ENCODE results near the gene ELAVL2.

ELAVL2 gene

GRCh38 chr9:23798325-23798724 is 27.7 kb downstream of the ELAVL2 start:
- no peak for ATAC-seq
- no peaks in the 10 kb centered on the region for H3K27me3 Mint-ChIP-seq
- no peaks in the 10 kb centered on the region for H3K36me3 Mint-ChIP-seq
- H3K4me1 Mint-ChIP-seq = no peaks in the 10 kb centered on the region
- H3K9me3 Mint-ChIP-seq = peaks cover 3% of the 10 kb centered on the region
- no peak overlapping the region for H3K4me3 Mint-ChIP-seq
- no peak overlapping the region for H3K27ac Mint-ChIP-seq

- no peaks in the 10 kb centered on the region for H3K4me1 Mint-ChIP-seq
- peaks cover 3% of the 10 kb centered on the region for H3K9me3 Mint-ChIP-seq
- H3K27me3 Mint-ChIP-seq = no peaks in the 10 kb centered on the region
- no peak overlapping the region for H3K27ac Mint-ChIP-seq
- H3K4me3 Mint-ChIP-seq = no peak overlapping the region
- H3K36me3 Mint-ChIP-seq = no peaks in the 10 kb centered on the region
- no peak for ATAC-seq
These were observed 29.8 kb downstream of the ELAVL2 start for GRCh38 chr9:23796209-23796608.

- H3K4me1 Mint-ChIP-seq = no peaks in the 10 kb centered on the region
- no peak overlapping the region for H3K27ac Mint-ChIP-seq
- no peaks in the 10 kb centered on the region for H3K36me3 Mint-ChIP-seq
- H3K27me3 Mint-ChIP-seq = no peaks in the 10 kb centered on the region
- no peak for ATAC-seq
- H3K4me3 Mint-ChIP-seq = no peak overlapping the region
- H3K9me3 Mint-ChIP-seq = no peaks in the 10 kb centered on the region
These were observed 35.4 kb downstream of the ELAVL2 start for GRCh38 chr9:23790351-23791260.

- H3K4me1 Mint-ChIP-seq = no peaks in the 10 kb centered on the region
- H3K36me3 Mint-ChIP-seq = no peaks in the 10 kb centered on the region
- ATAC-seq = no peak
- H3K4me3 Mint-ChIP-seq = no peak overlapping the region
- H3K27ac Mint-ChIP-seq = no peak overlapping the region
- H3K9me3 Mint-ChIP-seq = no peaks in the 10 kb centered on the region
- H3K27me3 Mint-ChIP-seq = no peaks in the 10 kb centered on the region
These were observed 36.3 kb downstream of the ELAVL2 start for GRCh38 chr9:23789529-23790254.

- Mint-ChIP-seq H3K9me3 (peaks cover 3% of the 10 kb centered on the region), H3K27ac (no peak overlapping the region), H3K27me3 (no peaks in the 10 kb centered on the region), H3K4me3 (no peak overlapping the region), H3K36me3 (no peaks in the 10 kb centered on the region), H3K4me1 (no peaks in the 10 kb centered on the region)
- ATAC-seq = no peak
These were observed 41.1 kb downstream of the ELAVL2 start for GRCh38 chr9:23784962-23785361.

- no peaks in the 10 kb centered on the region for H3K4me1 Mint-ChIP-seq
- ATAC-seq = no peak
- no peak overlapping the region for H3K4me3 Mint-ChIP-seq
- H3K27ac Mint-ChIP-seq = no peak overlapping the region
- peaks cover 3% of the 10 kb centered on the region for H3K9me3 Mint-ChIP-seq
- no peaks in the 10 kb centered on the region for H3K36me3 Mint-ChIP-seq
- H3K27me3 Mint-ChIP-seq = no peaks in the 10 kb centered on the region
These were observed 42.5 kb downstream of the ELAVL2 start for GRCh38 chr9:23783509-23783908.

GRCh38 chr9:23779220-23779619 is 46.8 kb downstream of the ELAVL2 start:
- Mint-ChIP-seq H3K4me3 (no peak overlapping the region), H3K27me3 (no peaks in the 10 kb centered on the region), H3K27ac (no peak overlapping the region), H3K36me3 (no peaks in the 10 kb centered on the region), H3K9me3 (peaks cover 3% of the 10 kb centered on the region), H3K4me1 (no peaks in the 10 kb centered on the region)
- no peak for ATAC-seq

- Mint-ChIP-seq H3K27me3 (no peaks in the 10 kb centered on the region), H3K4me1 (no peaks in the 10 kb centered on the region), H3K9me3 (no peaks in the 10 kb centered on the region), H3K36me3 (no peaks in the 10 kb centered on the region), H3K4me3 (no peak overlapping the region), H3K27ac (no peak overlapping the region)
- ATAC-seq = no peak
These were observed 48.7 kb downstream of the ELAVL2 start for GRCh38 chr9:23777328-23777727.

GRCh38 chr9:23775549-23775948 is 50.5 kb downstream of the ELAVL2 start:
- no peaks in the 10 kb centered on the region for H3K27me3 Mint-ChIP-seq
- no peak overlapping the region for H3K27ac Mint-ChIP-seq
- no peaks in the 10 kb centered on the region for H3K9me3 Mint-ChIP-seq
- no peak overlapping the region for H3K4me3 Mint-ChIP-seq
- no peak for ATAC-seq
- H3K4me1 Mint-ChIP-seq = no peaks in the 10 kb centered on the region
- no peaks in the 10 kb centered on the region for H3K36me3 Mint-ChIP-seq

- Mint-ChIP-seq H3K9me3 (no peaks in the 10 kb centered on the region), H3K36me3 (no peaks in the 10 kb centered on the region), H3K27me3 (no peaks in the 10 kb centered on the region), H3K4me3 (no peak overlapping the region), H3K27ac (no peak overlapping the region), H3K4me1 (no peaks in the 10 kb centered on the region)
- ATAC-seq = no peak
These were observed 51.8 kb downstream of the ELAVL2 start for GRCh38 chr9:23774266-23774665.

- no peaks in the 10 kb centered on the region for H3K27me3 Mint-ChIP-seq
These were observed 53.7 kb downstream of the ELAVL2 start for GRCh38 chr9:23772385-23772783.

GRCh38 chr9:23771746-23772384 is 54.2 kb downstream of the ELAVL2 start:
- Mint-ChIP-seq H3K9me3 (peaks cover 3% of the 10 kb centered on the region), H3K27me3 (no peaks in the 10 kb centered on the region), H3K36me3 (no peaks in the 10 kb centered on the region), H3K27ac (no peak overlapping the region), H3K4me1 (no peaks in the 10 kb centered on the region), H3K4me3 (no peak overlapping the region)
- ATAC-seq = no peak

More at GRCh38 chr9:23772385-23772783, 53.7 kb downstream of the ELAVL2 start:
- Mint-ChIP-seq H3K4me3 (no peak overlapping the region), H3K9me3 (peaks cover 3% of the 10 kb centered on the region), H3K27ac (no peak overlapping the region), H3K4me1 (no peaks in the 10 kb centered on the region), H3K36me3 (no peaks in the 10 kb centered on the region)
- ATAC-seq = no peak

GRCh38 chr9:23769307-23769935 is 56.6 kb downstream of the ELAVL2 start:
- Mint-ChIP-seq H3K4me1 (no peaks in the 10 kb centered on the region), H3K4me3 (no peak overlapping the region), H3K9me3 (peaks cover 3% of the 10 kb centered on the region), H3K27ac (no peak overlapping the region), H3K36me3 (no peaks in the 10 kb centered on the region), H3K27me3 (no peaks in the 10 kb centered on the region)
- no peak for ATAC-seq

- Mint-ChIP-seq H3K4me1 (no peaks in the 10 kb centered on the region), H3K27ac (no peak overlapping the region), H3K36me3 (no peaks in the 10 kb centered on the region), H3K4me3 (no peak overlapping the region), H3K9me3 (peaks cover 3% of the 10 kb centered on the region), H3K27me3 (no peaks in the 10 kb centered on the region)
- no peak for ATAC-seq
These were observed 57.2 kb downstream of the ELAVL2 start for GRCh38 chr9:23768861-23769260.

GRCh38 chr9:23766613-23767012 is 59.4 kb downstream of the ELAVL2 start:
- Mint-ChIP-seq H3K9me3 (peaks cover 5% of the 10 kb centered on the region), H3K4me1 (no peaks in the 10 kb centered on the region), H3K27me3 (no peaks in the 10 kb centered on the region), H3K36me3 (no peaks in the 10 kb centered on the region), H3K27ac (no peak overlapping the region), H3K4me3 (no peak overlapping the region)
- ATAC-seq = no peak

Data from stimulated activated memory B cell treated with anti-CD40 and anti-IgM and Interleukin-4, amounts not matched to agents 10 μg/mL and 1 μg/mL and 100 μg/mL, for 72 hours (primary cell).